Metanephros (tissue), 2 donors: Measurements from ENCODE around the gene TPX2. TPM values are rescaled to one million over a fixed set of nuclear protein-coding genes. Genes with fewer than 3 reads are reported as not detected.

ENCODE experiments used
- small RNA-seq: library from RNA; depleted of rRNA; stranded (forward); fragments of <200 nt; gene quantifications from one replicate; pipeline ENCODE3, GENCODE V24; 2014; ENCODE audit warnings: low replicate concordance
- total RNA-seq: library from RNA; depleted of rRNA; stranded (reverse); fragments of >200 nt; gene quantifications from one replicate; pipeline ENCODE4 v1.2.3, GENCODE V29; 2014

TPX2 gene
- 16.1 TPM for total RNA-seq

GRCh38 chr20:31738729-31739549 lies at the start of gene TPX2:
TSS of gene TPX2 (plus strand) at chr20:31739290. CDS start at chr20:31757477, 18,187 bp downstream.

GRCh38 chr20:31722257-31723068 lies 16.6 kb upstream of the TPX2 start, which contains the start of gene BCL2L1:
TSS of gene BCL2L1 (minus strand) at chr20:31722868. CDS start at chr20:31722218, 650 bp downstream.

GRCh38 chr20:31819083-31819784 lies 80.1 kb downstream of the TPX2 start, which contains the start of gene MYLK2:
TSS of gene MYLK2 (plus strand) at chr20:31819356. CDS start at chr20:31819581, 225 bp downstream.

GRCh38 chr20:31845300-31845863 lies 106.3 kb downstream of the TPX2 start, which contains the start of gene FOXS1:
TSS of gene FOXS1 (minus strand) at chr20:31845604. CDS start at chr20:31845542, 62 bp downstream.

Small RNAs within 50 kb of the gene (small RNA-seq; reads per million reads assigned to genes)
- gene AL160175.1: not detected

Other genes starting within 250 kb of the TPX2 start
- 79.2 TPM for gene HM13, start 224.8 kb upstream of the TPX2 start, total RNA-seq
- 748 TPM for gene ID1, start 134.0 kb upstream of the TPX2 start, total RNA-seq
- 4.5 TPM for gene COX4I2, start 101.4 kb upstream of the TPX2 start, total RNA-seq
- 80.6 TPM for gene BCL2L1, start 16.4 kb upstream of the TPX2 start, total RNA-seq
- 21.3 TPM for gene MYLK2, start 80.1 kb downstream of the TPX2 start, total RNA-seq
- gene FOXS1, start 106.3 kb downstream of the TPX2 start, total RNA-seq: 5.3 TPM
- gene DUSP15, start 131.2 kb downstream of the TPX2 start, total RNA-seq: 18.0 TPM
- 2.0 TPM for gene TTLL9, start 131.3 kb downstream of the TPX2 start, total RNA-seq
- gene PDRG1, start 212.8 kb downstream of the TPX2 start, total RNA-seq: 5.9 TPM
- 0.23 TPM for gene XKR7, start 228.9 kb downstream of the TPX2 start, total RNA-seq